HepG2 (cell line): ENCODE data around the gene THBS2. TPM values are rescaled to one million over a fixed set of nuclear protein-coding genes. Genes with fewer than 3 reads are reported as not detected.

Experiments
- ATAC-seq: fragments of 200-7000 bp; cut with Tn5 transposase; 3 replicates; pipeline ENCODE4 v1.9.1; 2020; ENCODE audit warnings: mild to moderate bottlenecking, moderate library complexity
- BruUV-seq: library from RNA; stranded (reverse); fragments of 400-500 nt; replicated peaks from 2 replicates; lab custom pipeline; 2021; lab: Mats Ljungman, UMichigan
- CTCF ChIA-PET: fragments of 300-600 bp; formaldehyde crosslinking; extraction: SDS; loops from one replicate; lab custom pipeline; 2021; ENCODE audit warnings: low total read pairs, inconsistent platforms, low intra/inter-chr PET ratio; lab: Yijun Ruan, JAX
- POLR2A ChIA-PET: fragments of 350-600 bp; sonication (Branson Sonifier 250); formaldehyde crosslinking; loops from one replicate; lab custom pipeline; 2020; ENCODE audit warnings: antibody characterized with exemption, inconsistent platforms; lab: Yijun Ruan, JAX
- DNase-seq: peaks from one replicate; pipeline ENCODE4 v3.0.0-alpha.2; 2015; ENCODE audit warnings: low spot score
- FAIRE-seq: peaks from 3 replicates; lab custom pipeline; 2011; peaks lifted over from hg19 to GRCh38; lab: Jason Lieb, UNC
- H2AFZ ChIP-seq: one replicate; pipeline ENCODE4 v1.6.1; 2011; ENCODE audit warnings: low read length, inconsistent platforms
- H3K27ac ChIP-seq: fragments of 300-600 bp; 3 replicates; pipeline ENCODE4 v1.8.0; 2011; ENCODE audit warnings: mixed run types, mild to moderate bottlenecking, mixed read lengths, low read length, inconsistent platforms; ENCODE audit not compliant: insufficient read depth; ENCODE audit errors: extremely low read length
- H3K27me3 ChIP-seq, 2 experiments: fragments of 200-600 bp in 1 of 2; 2 replicates in 1 of 2; 3 replicates in 1 of 2; pipeline versions ENCODE4 v1.6.0 to v1.8.0; 2011; ENCODE audit warnings: low read length in 2 of 2, mild to moderate bottlenecking in 2 of 2, moderate library complexity in 2 of 2, inconsistent platforms in 1 of 2; ENCODE audit not compliant: insufficient read depth in 2 of 2, control insufficient read depth in 1 of 2
- H3K36me3 ChIP-seq, 2 experiments: fragments of 200-600 bp in 1 of 2; replicated peaks in 1 of 2; 2 replicates in 1 of 2; 3 replicates in 1 of 2; pipeline versions ENCODE4 v1.5.1 to v1.8.0; 2011; ENCODE audit warnings: low read length in 2 of 2, inconsistent platforms in 1 of 2; ENCODE audit not compliant: insufficient read depth in 2 of 2, control insufficient read depth in 1 of 2
- H3K4me1 ChIP-seq: 2 replicates; pipeline ENCODE4 v1.5.1; 2012; ENCODE audit warnings: low read length, inconsistent platforms; ENCODE audit not compliant: insufficient read depth
- H3K4me2 ChIP-seq: 2 replicates; pipeline ENCODE4 v1.6.0; 2011; ENCODE audit warnings: low read depth, low read length, inconsistent platforms
- H3K4me3 ChIP-seq, 3 experiments: fragments of 200-600 bp in 1 of 3; sonication (generic), shearing (Covaris generic) in 1 of 3; replicated peaks in 1 of 3; 2 replicates each; pipeline ENCODE4 v1.5.1; 2011 to 2016; ENCODE audit warnings: low read length in 3 of 3, inconsistent platforms in 2 of 3, low read depth in 2 of 3, mild to moderate bottlenecking in 2 of 3, control low read depth in 1 of 3, mixed read lengths in 1 of 3; ENCODE audit not compliant: insufficient read depth in 1 of 3
- H3K79me2 ChIP-seq: one replicate; pipeline ENCODE4 v1.6.1; 2011; ENCODE audit warnings: low read length, inconsistent platforms; ENCODE audit not compliant: insufficient read depth
- H3K9ac ChIP-seq: 2 replicates; pipeline ENCODE4 v1.6.0; 2011; ENCODE audit warnings: mild to moderate bottlenecking, low read depth, low read length, inconsistent platforms; ENCODE audit not compliant: insufficient read depth
- H3K9me3 ChIP-seq: 2 replicates; pipeline ENCODE4 v1.5.1; 2012; ENCODE audit warnings: mild to moderate bottlenecking, low read length
- H4K20me1 ChIP-seq: 2 replicates; pipeline ENCODE4 v1.6.0; 2011; ENCODE audit warnings: inconsistent platforms, mild to moderate bottlenecking, low read length, moderate library complexity; ENCODE audit not compliant: insufficient read depth
- ZNF883 ChIP-seq: sonication (generic); formaldehyde crosslinking; IDR thresholded peaks from 2 replicates; pipeline ENCODE4 v1.5.1; 2020; ENCODE audit warnings: mild to moderate bottlenecking, missing genetic modification reagents; ENCODE audit errors: not compliant biosample characterization
- WGBS: methylation state at CpG from one replicate; pipeline ENCODE4 v1.1.6; 2017; ENCODE audit warnings: low lambda C conversion rate; 5-methylcytosine and 5-hydroxymethylcytosine counted together
- in situ Hi-C: cut with HindIII; loops from 2 replicates; pipeline ENCODE4 v1.10.0; 2017; ENCODE audit warnings: low pct_unique_long_range_greater_than_20kb; ENCODE audit not compliant: extremely low pct_ligation_motif_present
- intact Hi-C: fragments of 100-400 bp; cut with micrococcal nuclease; formaldehyde crosslinking; loops from one replicate; pipeline ENCODE4 v1.10.0; 2022; ENCODE audit not compliant: unreplicated experiment
- polyA plus RNA-seq, 8 experiments: library from polyadenylated mRNA; depleted of rRNA in 3 of 8; stranded (reverse) in 7 of 8; unstranded in 1 of 8; fragments of >200 nt; fragmentation: Illumina TruSeq in 4 of 8; extraction: Trizol in 4 of 8; gene quantifications; 2 replicates each; pipeline versions ENCODE4 v1.2.1 to v1.2.3, GENCODE V29; 2011 to 2016; ENCODE audit warnings: low read depth in 4 of 8, missing spikeins in 1 of 8, mixed read lengths in 1 of 8; ENCODE audit not compliant: insufficient read depth in 1 of 8
- total RNA-seq, 5 experiments: library from RNA; depleted of rRNA; stranded (reverse); fragments of >200 nt; fragmentation: Illumina TruSeq; extraction: Trizol; gene quantifications; 2 replicates each; pipeline ENCODE4 v1.2.3, GENCODE V29; 2016; ENCODE audit warnings: low read depth in 1 of 5
- TF ChIP-seq, protein P1 (sequence below): IDR thresholded peaks from 2 replicates; pipeline ENCODE4 v1.6.1; 2016; ENCODE audit warnings: low read depth, missing genetic modification reagents, missing compliant biosample characterization

Gene THBS2
- total and polyA plus RNA-seq, 2 of the 13 experiments (the other 11 are each of a cell fraction or from before 2014, with no cell fraction given), result 0.12 to 0.15 TPM

DNA sequence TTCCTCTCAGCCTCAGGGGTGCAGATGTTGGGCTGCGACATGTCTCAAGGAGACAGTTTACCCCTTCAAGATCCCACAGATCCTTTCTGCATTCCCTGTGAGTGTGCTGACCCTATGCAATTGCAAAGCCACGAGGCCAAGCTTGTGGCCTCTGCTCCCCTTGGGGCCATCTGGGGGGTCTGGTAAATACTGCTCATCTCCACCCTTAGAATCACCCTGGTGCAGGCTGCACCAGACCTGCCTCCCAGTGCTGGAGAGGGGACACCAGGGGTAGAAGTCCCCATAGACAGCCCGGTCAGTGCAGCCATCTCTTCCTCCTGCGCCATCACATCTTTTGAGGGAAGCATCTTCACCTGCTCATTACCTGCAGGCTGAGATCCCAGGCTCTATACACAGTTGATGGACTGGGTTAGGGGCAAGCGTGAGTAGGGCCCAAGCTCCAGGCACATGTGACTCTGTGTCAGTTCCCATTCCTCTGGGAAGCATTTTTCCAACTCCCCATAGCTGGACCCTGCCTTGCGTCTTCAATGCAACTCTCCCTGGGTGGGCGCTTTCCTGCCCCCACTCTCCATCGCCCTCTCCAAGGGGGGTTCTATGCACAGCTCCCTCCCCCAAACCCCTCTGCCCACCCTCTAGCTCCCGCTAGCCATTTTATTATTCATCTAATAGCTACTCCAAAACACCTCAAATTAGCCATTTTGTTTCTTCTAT lies 53.9 kb downstream of the THBS2 start (continued):
- TF ChIP-seq, protein P1, sequence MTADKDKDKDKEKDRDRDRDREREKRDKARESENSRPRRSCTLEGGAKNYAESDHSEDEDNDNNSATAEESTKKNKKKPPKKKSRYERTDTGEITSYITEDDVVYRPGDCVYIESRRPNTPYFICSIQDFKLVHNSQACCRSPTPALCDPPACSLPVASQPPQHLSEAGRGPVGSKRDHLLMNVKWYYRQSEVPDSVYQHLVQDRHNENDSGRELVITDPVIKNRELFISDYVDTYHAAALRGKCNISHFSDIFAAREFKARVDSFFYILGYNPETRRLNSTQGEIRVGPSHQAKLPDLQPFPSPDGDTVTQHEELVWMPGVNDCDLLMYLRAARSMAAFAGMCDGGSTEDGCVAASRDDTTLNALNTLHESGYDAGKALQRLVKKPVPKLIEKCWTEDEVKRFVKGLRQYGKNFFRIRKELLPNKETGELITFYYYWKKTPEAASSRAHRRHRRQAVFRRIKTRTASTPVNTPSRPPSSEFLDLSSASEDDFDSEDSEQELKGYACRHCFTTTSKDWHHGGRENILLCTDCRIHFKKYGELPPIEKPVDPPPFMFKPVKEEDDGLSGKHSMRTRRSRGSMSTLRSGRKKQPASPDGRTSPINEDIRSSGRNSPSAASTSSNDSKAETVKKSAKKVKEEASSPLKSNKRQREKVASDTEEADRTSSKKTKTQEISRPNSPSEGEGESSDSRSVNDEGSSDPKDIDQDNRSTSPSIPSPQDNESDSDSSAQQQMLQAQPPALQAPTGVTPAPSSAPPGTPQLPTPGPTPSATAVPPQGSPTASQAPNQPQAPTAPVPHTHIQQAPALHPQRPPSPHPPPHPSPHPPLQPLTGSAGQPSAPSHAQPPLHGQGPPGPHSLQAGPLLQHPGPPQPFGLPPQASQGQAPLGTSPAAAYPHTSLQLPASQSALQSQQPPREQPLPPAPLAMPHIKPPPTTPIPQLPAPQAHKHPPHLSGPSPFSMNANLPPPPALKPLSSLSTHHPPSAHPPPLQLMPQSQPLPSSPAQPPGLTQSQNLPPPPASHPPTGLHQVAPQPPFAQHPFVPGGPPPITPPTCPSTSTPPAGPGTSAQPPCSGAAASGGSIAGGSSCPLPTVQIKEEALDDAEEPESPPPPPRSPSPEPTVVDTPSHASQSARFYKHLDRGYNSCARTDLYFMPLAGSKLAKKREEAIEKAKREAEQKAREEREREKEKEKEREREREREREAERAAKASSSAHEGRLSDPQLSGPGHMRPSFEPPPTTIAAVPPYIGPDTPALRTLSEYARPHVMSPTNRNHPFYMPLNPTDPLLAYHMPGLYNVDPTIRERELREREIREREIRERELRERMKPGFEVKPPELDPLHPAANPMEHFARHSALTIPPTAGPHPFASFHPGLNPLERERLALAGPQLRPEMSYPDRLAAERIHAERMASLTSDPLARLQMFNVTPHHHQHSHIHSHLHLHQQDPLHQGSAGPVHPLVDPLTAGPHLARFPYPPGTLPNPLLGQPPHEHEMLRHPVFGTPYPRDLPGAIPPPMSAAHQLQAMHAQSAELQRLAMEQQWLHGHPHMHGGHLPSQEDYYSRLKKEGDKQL (CRISPR knock-in tag), result no peak

DNA sequence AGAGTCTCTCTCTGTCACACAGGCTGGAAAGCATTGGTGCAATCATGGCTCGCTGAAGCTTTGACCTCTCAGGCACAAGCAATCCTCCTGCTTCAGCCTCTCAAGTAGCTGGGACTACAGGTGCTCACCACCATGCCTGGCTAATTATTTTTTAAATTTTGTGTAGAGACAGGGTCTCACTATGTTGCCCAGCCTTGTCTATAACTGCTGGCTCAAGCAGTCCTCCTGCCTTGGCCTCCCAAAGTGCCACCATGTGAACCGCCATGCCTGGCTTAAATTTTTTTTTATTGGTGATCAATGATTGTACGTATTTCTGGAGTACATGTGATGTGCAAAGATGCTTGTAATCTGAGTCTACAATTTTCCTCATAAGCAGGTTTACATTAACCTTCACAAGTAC lies 54.8 kb downstream of the THBS2 start:
- intact Hi-C loops, result no loop called here
- H3K79me2 ChIP-seq, result no peaks in the 10 kb centered on the region
- CTCF ChIA-PET, result no interaction called here
- in situ Hi-C loops, result no loop called here
- peaks cover 2 to 12% of the 10 kb centered on the region in 2 experiments; a peak in 2 of 5 replicates for H3K27me3 ChIP-seq
- H3K36me3 ChIP-seq, result no peaks in the 10 kb centered on the region
- H3K4me1 ChIP-seq, result no peaks in the 10 kb centered on the region
- H3K27ac ChIP-seq, result no peak overlapping the region
- 61% methylated on average over 3 of the region's 3 CpGs for WGBS
- no peak overlapping the region for H3K4me3 ChIP-seq
- POLR2A ChIA-PET, result no interaction called here
- ATAC-seq (no peak), FAIRE-seq (no peak), DNase-seq (no peak)
- H3K9ac ChIP-seq, result no peak overlapping the region
- H3K9me3 ChIP-seq, result no peaks in the 10 kb centered on the region
- no peak overlapping the region for H2AFZ ChIP-seq
- no TSS peak for BruUV-seq
- no peak overlapping the region for H3K4me2 ChIP-seq
- no peaks in the 10 kb centered on the region for H4K20me1 ChIP-seq
- no peak for TF ChIP-seq ZNF883 (CRISPR knock-in tag)
